HUDEP-2 (cell line): ENCODE measurements around the gene DBR1.
"Not testable (repeated sequence)": the region's sequence is repeated elsewhere in the genome, so short reads cannot be mapped to it uniquely, and the experiment has no call there.

Source experiments
- DNase-seq, 76 experiments: peaks; one replicate each; lab custom pipeline; 2025; ENCODE audit not compliant: unreplicated experiment in 76 of 76; lab: John Stamatoyannopoulos, UW

DBR1 gene

DNA sequence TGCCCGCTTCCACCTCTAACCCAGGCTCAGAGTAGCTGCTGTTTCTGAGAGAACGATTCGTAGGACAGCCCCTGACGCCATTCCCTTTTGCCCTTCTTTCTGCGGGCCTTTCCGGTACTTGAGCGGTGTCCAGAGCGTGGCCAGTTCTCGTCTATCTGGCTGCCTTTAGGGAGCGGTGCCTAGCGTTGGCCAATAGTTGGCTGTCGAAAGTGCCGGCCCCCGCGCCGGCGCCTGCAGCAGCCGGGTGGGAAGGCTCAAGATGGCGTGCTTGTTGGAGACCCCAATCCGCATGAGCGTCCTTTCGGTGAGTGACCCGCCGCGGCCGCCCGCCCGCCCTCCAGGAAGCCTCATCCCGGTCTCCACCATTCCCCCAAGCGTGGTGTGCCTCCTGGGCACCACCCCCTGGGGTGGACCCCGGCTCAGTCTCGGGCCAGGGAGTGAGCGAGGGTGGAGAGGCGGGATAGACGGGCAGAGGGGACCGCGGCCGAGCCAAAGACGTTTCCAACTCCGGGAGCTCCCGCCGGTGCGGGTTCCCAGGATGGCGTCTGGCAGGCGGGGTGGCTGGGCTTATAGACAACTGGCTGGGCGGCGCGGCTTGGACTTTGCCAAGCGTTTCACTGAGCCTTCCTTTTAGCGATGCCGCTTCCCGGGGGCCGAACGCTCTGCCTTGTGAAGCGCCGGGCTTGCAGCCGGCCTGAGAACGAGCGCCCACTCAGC is 12.7 kb upstream of the DBR1 start, which contains the start of gene ARMC8:
TSS of gene ARMC8 (plus strand) at position 6 of the 717 bp plus-strand sequence. CDS start at position 260, 254 bp downstream.
- DNase-seq: peak in 21 of 76 experiments; percentile 26 to 88 (median 51)

DNA sequence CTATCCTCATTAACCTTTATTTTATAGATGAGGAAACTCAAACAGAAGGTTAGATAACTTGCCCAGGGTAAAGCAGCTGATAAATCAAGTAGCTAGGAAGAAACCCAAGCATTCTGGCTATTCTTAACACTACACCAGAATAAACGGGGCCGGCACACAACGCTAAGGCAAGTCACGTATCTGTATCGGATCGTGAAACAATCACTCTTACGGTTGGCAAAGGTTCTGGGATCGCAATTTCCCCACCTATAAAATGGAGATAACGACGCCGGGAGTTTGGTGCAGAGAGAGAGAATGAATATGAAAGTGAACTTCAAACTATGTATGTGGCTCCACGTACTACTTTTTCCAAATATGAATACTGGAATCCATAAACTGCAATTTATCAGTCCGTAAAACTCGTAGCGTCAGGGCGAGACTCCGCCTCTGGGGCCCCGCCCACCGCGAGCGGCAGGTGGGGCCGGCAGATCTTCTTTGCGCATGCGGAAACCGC is 12.1 kb upstream of the DBR1 start:
- peak in 71 of 76 experiments; percentile 37 to 91 (median 82) for DNase-seq

DNA sequence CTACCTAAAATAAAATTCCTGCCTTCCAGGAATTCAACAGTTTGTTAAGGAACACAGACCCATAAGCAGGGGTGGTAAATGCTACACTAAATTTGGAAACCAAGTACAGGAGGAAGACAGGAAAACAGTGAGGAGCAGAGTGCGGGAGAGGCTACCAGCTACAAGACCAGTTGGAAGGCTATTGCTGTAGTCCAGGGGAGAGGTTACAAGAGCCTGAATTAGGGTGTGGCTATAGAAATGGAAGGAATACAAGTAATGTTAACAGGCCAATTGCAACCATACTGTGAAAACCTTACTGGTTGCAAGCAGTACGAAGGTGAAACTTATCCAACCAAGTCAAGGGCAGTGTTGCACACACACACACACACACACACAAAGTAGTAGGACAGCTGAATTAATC is 11.5 kb upstream of the DBR1 start:
- DNase-seq: peak in 9 of 76 experiments; percentile 5 to 35 (median 22)

DNA sequence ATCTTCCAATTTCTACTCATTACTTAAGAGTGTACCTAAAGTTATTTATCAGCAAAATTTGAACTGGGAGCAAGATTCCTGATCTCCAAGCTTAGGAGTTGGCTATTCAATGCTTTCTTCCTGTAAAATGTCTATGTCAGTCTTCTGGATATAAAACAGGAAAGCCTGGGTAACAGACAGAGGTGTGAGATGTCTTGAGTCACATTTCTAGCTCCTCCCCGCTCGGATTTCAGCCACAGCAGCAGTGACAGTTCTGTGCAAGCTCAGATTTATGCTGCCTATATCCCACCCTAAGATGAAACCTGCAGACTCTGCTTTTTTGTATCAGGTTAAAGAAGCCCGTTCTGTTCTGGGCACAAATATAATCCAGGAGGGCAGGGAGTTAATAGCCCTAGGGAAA is 10.3 kb upstream of the DBR1 start:
- DNase-seq: no peak

DNA sequence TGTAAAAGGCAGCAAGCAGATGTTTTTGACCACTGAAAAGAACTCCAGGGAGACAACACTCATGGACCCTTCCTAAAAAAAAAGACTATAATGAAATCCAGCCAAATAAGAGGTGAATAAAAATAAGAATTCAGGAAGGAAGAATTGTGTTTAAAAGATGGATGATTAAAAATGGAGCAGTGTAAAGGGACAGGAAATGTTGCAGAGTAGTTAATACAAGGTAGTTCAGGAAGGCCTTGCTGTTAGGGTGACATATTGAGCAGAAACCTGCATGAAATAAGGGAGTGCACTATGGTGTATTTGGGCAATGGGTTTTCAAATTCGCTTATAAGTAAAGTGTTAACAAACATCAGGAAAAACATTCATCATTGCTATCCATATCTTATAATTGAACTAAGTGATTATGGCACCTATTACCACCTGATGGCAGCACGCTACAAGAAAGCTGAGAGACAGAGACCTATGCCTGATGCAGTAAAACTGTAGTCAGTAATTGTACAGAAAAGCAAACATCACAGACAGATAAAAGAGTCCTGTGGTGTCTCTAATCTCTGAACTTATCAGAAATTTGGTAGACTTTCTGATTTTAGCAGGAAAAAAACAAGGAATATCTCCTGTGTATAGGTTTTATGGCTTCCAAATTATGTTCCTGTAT is 5.8 kb upstream of the DBR1 start:
- DNase-seq: peak in 45 of 76 experiments; percentile 2 to 59 (median 31)

DNA sequence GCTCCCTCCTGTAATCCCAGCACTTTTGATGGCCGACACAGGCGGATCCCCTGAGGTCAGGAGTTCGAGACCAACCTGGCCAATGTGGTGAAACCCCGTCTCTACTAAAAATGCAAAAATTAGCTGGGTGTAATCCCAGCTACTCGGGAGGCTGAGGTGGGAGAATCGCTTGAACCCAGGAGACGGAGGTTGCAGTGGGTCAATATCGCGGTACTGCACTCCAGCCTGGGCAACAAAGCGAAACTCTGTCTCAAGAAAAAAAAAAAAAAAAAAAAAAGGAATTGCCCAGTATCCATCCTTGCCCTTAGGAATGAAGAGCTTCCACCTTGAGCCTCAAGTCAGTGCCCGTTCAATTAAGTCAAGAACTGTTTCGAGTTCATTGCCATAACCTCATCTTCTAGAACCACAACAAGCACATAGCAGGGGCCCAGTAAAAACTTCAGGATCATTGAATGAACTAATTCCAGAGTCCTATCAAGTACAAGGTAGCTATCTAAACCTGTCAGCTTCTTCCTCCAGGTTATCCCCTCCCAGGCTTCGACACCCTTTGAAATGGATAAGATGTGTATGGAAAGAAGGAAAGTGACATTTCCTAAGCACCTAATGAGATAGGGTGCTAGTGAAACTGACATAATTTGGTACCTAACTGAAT is 826 bp downstream of the DBR1 start:
- DNase-seq: peak in 3 of 76 experiments; percentile 27 to 60 (median 49)

DNA sequence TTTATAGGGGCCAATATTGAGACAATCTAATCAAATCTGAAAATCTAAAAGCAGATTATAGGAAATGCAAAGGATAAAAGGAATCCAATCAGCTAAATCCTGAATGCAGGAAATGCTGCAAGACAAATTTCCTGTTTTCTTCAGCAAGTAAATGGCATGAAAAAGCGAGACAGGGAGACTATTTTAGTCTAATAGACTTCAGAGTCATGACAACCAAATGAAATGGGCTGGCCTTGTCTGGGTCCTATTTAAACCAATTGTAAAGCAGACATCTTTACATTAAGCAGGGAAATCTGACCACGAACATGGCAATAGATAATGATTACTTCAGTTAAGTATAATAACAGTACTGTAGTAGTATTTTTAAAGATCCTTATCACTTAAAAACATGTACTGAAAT is 2.1 kb downstream of the DBR1 start:
- no peak for DNase-seq

DNA sequence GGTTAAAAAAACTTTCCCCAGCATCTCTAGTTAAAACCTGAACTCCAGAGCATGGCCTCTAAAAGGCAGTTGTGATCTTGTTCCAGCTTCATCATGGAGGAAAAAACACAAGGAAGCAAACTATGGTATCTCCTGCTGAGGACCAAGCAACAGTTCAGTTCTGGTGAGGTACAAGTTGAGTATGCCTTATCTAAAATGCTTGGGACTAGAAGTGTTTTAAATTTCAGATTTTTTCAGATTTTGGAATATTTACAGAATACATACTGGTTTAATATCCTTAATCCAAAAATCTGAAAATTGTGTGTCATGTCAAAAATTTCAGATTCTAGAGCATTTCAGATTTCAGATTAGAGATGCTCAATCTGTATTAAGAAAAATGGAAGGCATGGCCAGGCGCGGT is 9.7 kb downstream of the DBR1 start:
- DNase-seq: no peak

DNA sequence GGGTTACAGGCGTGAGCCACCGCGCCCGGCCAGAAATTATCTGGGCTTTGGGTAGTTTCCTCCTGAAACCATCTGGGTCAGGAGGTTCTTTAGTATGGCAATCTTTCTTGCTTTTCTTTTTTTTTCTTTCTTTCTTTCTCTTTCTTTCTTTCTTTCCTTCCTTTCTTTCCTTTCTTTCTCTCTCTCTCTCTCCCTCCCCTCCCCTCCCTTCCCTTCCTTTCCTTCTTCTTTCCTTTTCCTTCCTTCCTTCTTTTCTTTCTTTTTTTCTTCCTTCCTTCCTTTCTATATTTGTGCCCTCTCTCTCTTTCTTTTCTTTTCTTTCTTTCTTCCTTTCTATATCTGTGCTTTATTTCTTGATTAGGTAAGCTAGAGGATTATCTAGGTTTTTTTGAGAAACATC is 17.0 kb downstream of the DBR1 start:
- no peak for DNase-seq

DNA sequence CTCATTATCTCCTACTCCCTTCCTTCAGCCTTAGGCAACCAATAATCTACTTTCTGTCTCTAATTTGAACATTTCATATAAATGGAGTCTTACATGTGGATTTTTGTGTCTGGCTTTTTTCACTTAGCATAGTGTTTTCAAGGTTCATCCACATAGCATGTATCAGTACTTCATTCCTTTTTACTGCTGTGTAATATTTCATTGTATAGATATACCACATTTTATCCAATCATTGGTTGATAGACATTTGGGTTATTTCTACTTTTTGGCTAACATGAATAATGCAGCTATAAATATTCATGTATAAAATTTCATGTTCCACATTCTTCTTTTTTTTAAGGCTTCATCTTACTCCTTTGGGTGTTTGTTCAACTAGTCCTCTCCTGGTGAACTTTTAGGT is 20.2 kb downstream of the DBR1 start:
- no peak for DNase-seq

DNA sequence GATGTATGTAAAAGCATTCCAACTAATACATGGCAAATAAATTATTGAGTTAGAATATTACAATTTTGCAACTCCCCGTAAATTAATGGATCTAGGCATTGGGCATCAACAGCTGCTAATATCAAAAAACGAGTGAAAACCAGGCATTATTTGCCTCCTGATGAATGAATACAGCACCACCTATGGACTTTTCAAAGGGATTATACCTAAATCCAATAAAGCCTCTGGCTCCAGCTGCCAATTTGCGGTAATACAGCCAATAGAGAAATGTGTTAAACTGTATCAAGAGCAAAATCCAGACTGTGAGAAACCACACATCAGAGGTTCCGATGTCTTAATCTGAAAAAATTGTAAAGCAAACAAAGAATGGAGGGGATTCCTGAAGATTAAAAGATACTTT is 26.2 kb downstream of the DBR1 start:
- no peak for DNase-seq

DNA sequence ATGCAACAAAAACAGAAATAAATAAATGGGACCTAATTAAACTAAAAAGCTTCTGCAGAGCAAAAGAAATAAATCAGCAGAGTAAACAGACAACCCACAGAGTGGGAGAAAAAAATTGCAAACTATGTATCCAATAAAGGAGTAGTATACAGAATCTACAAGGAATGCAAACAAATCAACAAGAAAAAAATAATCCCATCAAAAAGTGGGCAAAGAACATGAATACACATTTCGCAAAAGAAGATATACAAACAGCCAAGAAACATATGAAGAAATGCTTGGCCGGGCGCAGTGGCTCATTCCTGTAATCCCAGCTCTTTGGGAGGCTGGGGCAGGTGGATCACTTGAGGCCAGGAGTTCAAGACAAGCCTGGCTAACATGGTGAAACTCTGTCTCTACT is 32.5 kb downstream of the DBR1 start:
- not testable (repeated sequence) for DNase-seq

DNA sequence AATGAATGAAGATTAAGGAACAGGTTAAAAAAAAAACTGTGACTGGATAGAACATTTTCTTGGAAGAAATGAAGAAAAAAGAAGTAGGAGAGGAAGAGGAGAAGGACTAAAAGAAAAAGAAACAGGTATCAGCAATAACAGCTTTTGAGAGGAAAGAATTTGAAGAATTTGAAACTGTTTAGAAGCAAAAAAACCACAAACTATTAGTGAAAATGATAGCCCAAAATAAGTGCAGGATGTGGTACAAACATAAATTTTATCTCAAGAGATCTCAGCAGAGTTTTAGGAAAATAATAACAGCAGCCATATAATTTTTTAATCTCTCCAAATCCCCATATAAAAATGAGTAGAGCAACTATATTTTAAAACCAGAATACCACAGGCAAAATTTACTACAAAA is 33.8 kb downstream of the DBR1 start:
- no peak for DNase-seq

DNA sequence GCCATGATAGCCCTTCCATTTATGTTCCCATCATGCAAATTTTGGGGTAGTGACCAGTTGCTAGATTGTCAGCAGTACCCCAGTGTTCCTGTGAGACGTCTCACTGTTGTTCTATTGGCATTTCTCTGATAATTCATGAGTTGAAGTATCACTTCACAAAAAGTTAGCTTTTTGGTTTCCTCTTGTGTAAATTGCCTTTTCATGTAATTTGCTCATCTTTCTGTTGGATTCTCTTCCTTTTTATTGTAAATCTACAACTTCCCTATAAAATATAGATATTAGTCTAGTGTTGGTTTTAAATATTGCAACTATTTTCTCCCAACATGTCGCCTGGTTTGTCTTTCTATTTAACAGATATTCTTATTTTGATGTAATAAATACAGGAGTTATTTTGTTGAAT is 35.0 kb downstream of the DBR1 start:
- DNase-seq: no peak

DNA sequence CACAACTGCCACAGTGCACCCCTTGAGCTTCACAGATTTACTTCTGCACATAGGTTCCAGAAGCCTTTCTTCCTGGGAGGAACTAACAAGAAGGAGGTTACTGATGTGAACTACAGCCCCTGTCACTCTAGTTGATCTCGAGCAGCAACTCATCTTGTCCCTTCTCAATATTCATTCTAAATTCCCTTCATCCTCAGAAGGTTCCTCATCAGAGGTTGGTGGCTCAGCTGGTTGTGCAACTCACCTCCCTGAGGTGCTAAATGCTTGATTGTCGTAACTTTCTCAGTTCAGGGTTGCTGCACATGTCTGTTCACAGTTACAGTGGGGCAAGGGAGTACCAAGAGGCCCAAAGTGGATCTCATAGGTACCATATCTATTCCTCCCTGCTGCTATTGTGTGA is 36.9 kb downstream of the DBR1 start:
- DNase-seq: no peak

DNA sequence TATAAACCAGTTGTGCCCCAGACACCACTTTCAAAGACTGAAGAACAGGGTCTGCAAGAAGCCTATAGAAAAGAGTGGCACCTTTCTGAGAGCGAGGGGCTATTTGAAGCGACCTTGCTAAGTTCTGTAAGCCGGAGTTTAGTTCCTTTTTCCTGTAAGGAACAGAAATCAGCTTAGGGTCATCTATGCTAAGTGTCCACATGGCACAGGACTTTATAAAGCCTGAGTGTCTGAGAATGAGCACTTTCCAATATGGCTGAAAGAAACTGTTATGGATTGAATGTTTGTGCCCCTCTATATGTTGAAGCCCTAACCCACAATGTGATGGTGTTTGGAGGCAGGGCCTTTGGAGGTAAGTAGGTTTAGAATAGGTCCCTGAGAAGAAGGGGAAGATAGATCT is 38.5 kb downstream of the DBR1 start:
- DNase-seq: no peak

DNA sequence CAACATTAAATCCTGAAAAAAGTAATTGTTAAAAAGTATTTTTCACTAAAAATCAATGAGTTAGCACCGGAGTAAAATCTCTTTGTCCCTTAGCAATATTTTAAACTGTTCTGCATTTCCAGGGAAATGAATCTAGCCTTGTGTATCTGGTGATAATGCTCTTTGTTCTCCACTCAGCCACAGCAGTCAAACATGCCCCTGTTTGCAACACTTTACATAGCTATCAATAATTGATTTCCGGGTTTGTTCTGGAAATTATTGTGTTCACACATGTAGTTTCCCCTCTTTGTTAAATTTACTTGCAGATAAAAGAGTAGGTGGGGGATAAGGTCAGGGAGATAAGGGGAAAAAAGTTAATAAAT is 38.9 kb downstream of the DBR1 start:
- DNase-seq: no peak

DNA sequence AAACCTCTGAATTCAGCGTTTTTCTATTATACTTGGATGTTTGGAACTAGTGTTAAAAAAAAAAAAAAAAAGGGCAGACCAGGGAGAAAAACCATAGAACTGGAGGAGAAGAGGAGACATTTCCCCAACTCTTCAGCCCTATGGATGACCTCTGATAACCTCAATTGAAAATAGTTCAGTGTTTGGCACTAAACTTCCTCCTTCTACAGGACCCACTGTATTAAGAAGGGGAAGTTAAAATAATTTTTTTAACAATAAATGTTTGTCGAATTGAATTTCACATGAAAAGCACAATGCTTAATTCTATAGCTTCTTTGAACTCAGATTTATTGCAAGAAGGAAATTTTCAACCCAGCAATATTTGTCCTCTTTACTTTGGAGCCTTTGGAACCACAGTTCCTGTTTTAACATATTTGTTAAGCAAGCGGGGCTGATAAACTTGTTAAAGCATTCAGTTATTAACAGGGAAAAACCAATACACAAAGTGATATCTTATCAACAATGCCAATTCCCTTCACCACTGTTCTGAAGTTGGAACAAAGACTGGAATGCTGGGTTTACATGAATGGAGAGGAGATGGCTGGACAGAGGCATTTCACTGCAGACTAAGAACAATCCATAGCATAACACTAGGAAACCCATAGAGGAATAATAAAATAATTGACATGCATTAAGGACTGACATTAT is 39.4 kb downstream of the DBR1 start:
- no peak for DNase-seq

DNA sequence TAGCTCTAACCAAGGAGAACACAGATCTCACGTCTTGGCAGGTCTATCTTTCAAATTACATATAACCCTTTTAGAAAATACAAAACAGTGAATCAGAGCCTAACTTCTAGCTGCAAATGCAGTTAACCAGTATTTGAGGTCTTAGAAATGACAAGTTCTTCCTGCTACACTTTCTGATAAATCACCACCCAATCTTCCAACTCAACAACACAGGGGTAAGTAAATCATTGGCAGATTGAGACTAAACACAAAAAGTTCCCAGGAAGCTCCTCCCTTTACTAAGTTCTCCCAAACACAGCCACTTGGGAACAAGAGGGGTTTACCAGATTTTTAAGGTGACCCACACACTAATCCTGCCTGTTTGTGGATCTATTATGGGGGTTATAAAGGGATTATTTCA is 42.5 kb downstream of the DBR1 start, which contains the start of gene A4GNT:
TSS of gene A4GNT (minus strand) at position 152 of the 400 bp plus-strand sequence. CDS start 1,134 bp downstream, outside the sequence.
- DNase-seq: no peak

DNA sequence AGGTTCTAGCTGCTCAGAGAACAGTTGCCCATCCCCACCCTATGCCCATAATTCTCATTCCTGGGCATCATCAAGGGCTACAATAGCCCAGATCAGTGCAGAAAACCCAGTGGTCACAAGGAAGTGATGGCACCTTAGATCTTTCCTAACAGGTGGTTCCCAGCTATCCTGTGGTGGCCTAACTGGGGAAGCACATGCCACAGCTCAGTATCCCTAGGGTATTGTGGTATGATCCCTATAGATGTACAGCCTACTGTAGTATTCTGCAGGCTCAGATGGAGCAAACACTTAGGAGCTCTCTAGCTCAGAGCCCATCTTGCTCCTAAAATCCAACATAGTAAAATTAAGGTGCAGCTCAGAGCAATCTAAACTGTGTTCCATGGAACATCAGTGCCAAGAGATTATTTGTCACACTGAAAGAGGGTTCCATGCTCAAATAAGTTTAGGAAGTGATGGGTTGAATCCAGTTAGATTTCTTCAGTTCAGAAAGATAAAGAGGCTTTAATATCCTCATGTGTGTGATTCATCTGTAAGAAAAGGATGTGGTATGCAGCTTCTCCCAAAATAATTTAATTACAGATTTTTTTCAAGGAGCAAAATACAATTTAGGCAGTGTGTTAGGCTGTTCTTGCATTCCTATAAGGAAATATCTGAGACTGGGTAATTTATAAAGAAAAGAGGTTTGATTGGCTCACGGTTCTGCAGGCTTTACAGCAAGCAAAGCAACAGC is 46.9 kb downstream of the DBR1 start:
- no peak for DNase-seq
